HL-60 (cell line): ENCODE data around the gene LETM1.

ENCODE experiments used
- POLR2AphosphoS5 ChIP-seq: IDR thresholded peaks from 2 replicates; pipeline ENCODE4 v1.6.1; 2012; ENCODE audit warnings: low read depth
- REST ChIP-seq: IDR thresholded peaks from 2 replicates; pipeline ENCODE4 v1.6.1; 2012; ENCODE audit warnings: low read depth; ENCODE audit not compliant: insufficient replicate concordance
- SPI1 ChIP-seq: IDR thresholded peaks from 2 replicates; pipeline ENCODE4 v1.6.1; 2012; ENCODE audit warnings: low read depth, mild to moderate bottlenecking, borderline replicate concordance
- TF ChIP-seq, protein P1 (sequence below): IDR thresholded peaks from one replicate; pipeline ENCODE4 v1.5.1; 2011; ENCODE audit warnings: low read length, control low read depth, inconsistent platforms; ENCODE audit not compliant: insufficient read depth

DNA sequence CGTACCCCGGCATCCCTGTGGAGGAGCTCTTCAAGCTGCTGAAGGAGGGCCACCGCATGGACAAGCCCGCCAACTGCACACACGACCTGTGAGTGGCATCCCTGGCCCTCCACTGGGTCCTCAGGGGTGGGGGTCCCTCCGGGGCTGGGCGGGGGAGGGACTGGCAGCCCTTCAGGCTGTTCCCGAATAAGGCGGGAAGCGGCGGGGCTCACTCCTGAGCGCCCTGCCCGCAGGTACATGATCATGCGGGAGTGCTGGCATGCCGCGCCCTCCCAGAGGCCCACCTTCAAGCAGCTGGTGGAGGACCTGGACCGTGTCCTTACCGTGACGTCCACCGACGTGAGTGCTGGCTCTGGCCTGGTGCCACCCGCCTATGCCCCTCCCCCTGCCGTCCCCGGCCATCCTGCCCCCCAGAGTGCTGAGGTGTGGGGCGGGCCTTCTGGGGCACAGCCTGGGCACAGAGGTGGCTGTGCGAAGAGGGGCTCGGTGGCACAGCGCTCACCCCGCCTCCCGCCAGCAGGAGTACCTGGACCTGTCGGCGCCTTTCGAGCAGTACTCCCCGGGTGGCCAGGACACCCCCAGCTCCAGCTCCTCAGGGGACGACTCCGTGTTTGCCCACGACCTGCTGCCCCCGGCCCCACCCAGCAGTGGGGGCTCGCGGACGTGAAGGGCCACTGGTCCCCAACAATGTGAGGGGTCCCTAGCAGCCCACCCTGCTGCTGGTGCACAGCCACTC, 49.2 kb downstream of the LETM1 start:
- TF ChIP-seq, protein P1, sequence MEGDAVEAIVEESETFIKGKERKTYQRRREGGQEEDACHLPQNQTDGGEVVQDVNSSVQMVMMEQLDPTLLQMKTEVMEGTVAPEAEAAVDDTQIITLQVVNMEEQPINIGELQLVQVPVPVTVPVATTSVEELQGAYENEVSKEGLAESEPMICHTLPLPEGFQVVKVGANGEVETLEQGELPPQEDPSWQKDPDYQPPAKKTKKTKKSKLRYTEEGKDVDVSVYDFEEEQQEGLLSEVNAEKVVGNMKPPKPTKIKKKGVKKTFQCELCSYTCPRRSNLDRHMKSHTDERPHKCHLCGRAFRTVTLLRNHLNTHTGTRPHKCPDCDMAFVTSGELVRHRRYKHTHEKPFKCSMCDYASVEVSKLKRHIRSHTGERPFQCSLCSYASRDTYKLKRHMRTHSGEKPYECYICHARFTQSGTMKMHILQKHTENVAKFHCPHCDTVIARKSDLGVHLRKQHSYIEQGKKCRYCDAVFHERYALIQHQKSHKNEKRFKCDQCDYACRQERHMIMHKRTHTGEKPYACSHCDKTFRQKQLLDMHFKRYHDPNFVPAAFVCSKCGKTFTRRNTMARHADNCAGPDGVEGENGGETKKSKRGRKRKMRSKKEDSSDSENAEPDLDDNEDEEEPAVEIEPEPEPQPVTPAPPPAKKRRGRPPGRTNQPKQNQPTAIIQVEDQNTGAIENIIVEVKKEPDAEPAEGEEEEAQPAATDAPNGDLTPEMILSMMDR: no peak
- TF ChIP-seq REST (no peak), POLR2AphosphoS5 (no peak), SPI1 (no peak)
